GM12878 (cell line): Measurements from ENCODE around the gene DTD1. TPM values are rescaled to one million over a fixed set of nuclear protein-coding genes. Genes with fewer than 3 reads are reported as not detected.

Experiments
- ATAC-seq: fragments of 200-7000 bp; cut with Tn5 transposase; 3 replicates; pipeline ENCODE4 v1.9.1; 2020; ENCODE audit warnings: mild to moderate bottlenecking, moderate library complexity
- BruUV-seq: library from RNA; stranded (reverse); fragments of 400-500 nt; replicated peaks from 2 replicates; lab custom pipeline; 2021; lab: Mats Ljungman, UMichigan
- CTCF ChIA-PET: fragments of 300-600 bp; sonication (Branson Sonifier 250); formaldehyde crosslinking; extraction: SDS; loops from one replicate; lab custom pipeline; 2021; ENCODE audit warnings: inconsistent platforms; lab: Yijun Ruan, JAX
- POLR2A ChIA-PET: fragments of 350-600 bp; formaldehyde crosslinking; extraction: SDS; loops from one replicate; lab custom pipeline; 2021; ENCODE audit warnings: inconsistent platforms; lab: Charles Lee
- RAD21 ChIA-PET: fragments of 300-600 bp; sonication (Branson Sonifier 250); formaldehyde crosslinking; loops from one replicate; lab custom pipeline; 2023; ENCODE audit warnings: antibody characterized with exemption; ENCODE audit not compliant: unreplicated experiment; lab: Charles Lee
- SMC1A ChIA-PET: fragments of 300-600 bp; sonication (Branson Sonifier 250); formaldehyde crosslinking; loops from one replicate; lab custom pipeline; 2023; ENCODE audit not compliant: unreplicated experiment, uncharacterized antibody; lab: Charles Lee
- DNase-seq: peaks from one replicate; pipeline ENCODE4 v3.0.0-alpha.2; 2011; ENCODE audit warnings: low read depth, low spot score
- FAIRE-seq: peaks from 3 replicates; lab custom pipeline; 2011; peaks lifted over from hg19 to GRCh38; lab: Jason Lieb, UNC
- H2AFZ ChIP-seq: 2 replicates; pipeline ENCODE4 v1.6.0; 2011; ENCODE audit warnings: low read depth, low read length, control low read depth; ENCODE audit not compliant: control insufficient read depth
- H3K27ac ChIP-seq: 2 replicates; pipeline ENCODE4 v1.5.1; 2011; ENCODE audit warnings: control low read depth; ENCODE audit not compliant: control insufficient read depth, insufficient read depth
- H3K27me3 ChIP-seq, 2 experiments: replicated peaks in 1 of 2; 2 replicates each; pipeline versions ENCODE4 v1.6.0 to v1.6.1; 2011; ENCODE audit warnings: low read length in 1 of 2; ENCODE audit not compliant: control insufficient read depth in 2 of 2, insufficient read depth in 2 of 2
- H3K36me3 ChIP-seq, 2 experiments: 2 replicates each; pipeline ENCODE4 v1.5.1; 2011; ENCODE audit warnings: low read length in 1 of 2; ENCODE audit not compliant: control insufficient read depth in 2 of 2, insufficient read depth in 2 of 2
- H3K4me1 ChIP-seq: 2 replicates; pipeline ENCODE4 v1.6.1; 2011; ENCODE audit warnings: mild to moderate bottlenecking, low read length, moderate library complexity, mixed read lengths; ENCODE audit not compliant: control insufficient read depth, insufficient read depth
- H3K4me2 ChIP-seq: 2 replicates; pipeline ENCODE4 v1.6.0; 2011; ENCODE audit warnings: control low read depth; ENCODE audit not compliant: control insufficient read depth, insufficient read depth
- H3K4me3 ChIP-seq: fragments of 200-600 bp; sonication (generic); 2 replicates; pipeline ENCODE4 v1.5.1; 2016
- H3K79me2 ChIP-seq: 2 replicates; pipeline ENCODE4 v1.6.0; 2011; ENCODE audit warnings: low read length; ENCODE audit not compliant: control insufficient read depth, insufficient read depth
- H3K9ac ChIP-seq: 2 replicates; pipeline ENCODE4 v1.8.0; 2011; ENCODE audit warnings: low read length, control low read depth, mixed read lengths; ENCODE audit not compliant: control insufficient read depth, insufficient read depth
- H3K9me3 ChIP-seq: replicated peaks from 3 replicates; pipeline ENCODE4 v1.5.1; 2011; ENCODE audit warnings: mild to moderate bottlenecking, low read length; ENCODE audit not compliant: control insufficient read depth, insufficient read depth
- H4K20me1 ChIP-seq: 2 replicates; pipeline ENCODE4 v1.6.0; 2011; ENCODE audit not compliant: control insufficient read depth, insufficient read depth
- ATF7 ChIP-seq: fragments of 450-650 bp; IDR thresholded peaks from 2 replicates; pipeline ENCODE4 v1.6.1; 2016; ENCODE audit warnings: low read depth, mild to moderate bottlenecking
- EED ChIP-seq: sonication (generic); IDR thresholded peaks from 2 replicates; pipeline ENCODE4 v1.6.1; 2016; ENCODE audit warnings: antibody characterized with exemption, low read depth
- FOXM1 ChIP-seq: IDR thresholded peaks from 2 replicates; pipeline ENCODE4 v1.6.1; 2012; ENCODE audit warnings: low read depth, mild to moderate bottlenecking, inconsistent platforms, low read length, moderate library complexity
- IKZF2 ChIP-seq, 2 experiments: fragments of 450-650 bp; IDR thresholded peaks; 2 replicates each; pipeline ENCODE4 v1.6.1; 2017; ENCODE audit warnings: mild to moderate bottlenecking in 2 of 2, moderate library complexity in 2 of 2
- MEF2A ChIP-seq: IDR thresholded peaks from 2 replicates; pipeline ENCODE4 v1.6.1; 2011; ENCODE audit warnings: low read depth, mild to moderate bottlenecking, low read length, moderate library complexity; ENCODE audit not compliant: insufficient read depth
- NFIC ChIP-seq: IDR thresholded peaks from 2 replicates; pipeline ENCODE4 v1.6.1; 2012; ENCODE audit warnings: low read depth, mild to moderate bottlenecking, inconsistent platforms, low read length, moderate library complexity
- PAX5 ChIP-seq: IDR thresholded peaks from 2 replicates; pipeline ENCODE4 v1.6.1; 2011; ENCODE audit warnings: low read depth, low read length, borderline replicate concordance
- RUNX3 ChIP-seq: IDR thresholded peaks from 2 replicates; pipeline ENCODE4 v1.6.1; 2012; ENCODE audit warnings: low read length, inconsistent platforms
- SPI1 ChIP-seq: IDR thresholded peaks from 2 replicates; pipeline ENCODE4 v1.6.1; 2011; ENCODE audit warnings: low read depth, mild to moderate bottlenecking, low read length, moderate library complexity, borderline replicate concordance; ENCODE audit not compliant: insufficient read depth
- STAT3 ChIP-seq: IDR thresholded peaks from 2 replicates; pipeline ENCODE4 v1.6.1; 2011; ENCODE audit warnings: low read depth, low read length, improper control_type of control experiment
- ZNF207 ChIP-seq: fragments of 450-650 bp; IDR thresholded peaks from 2 replicates; pipeline ENCODE4 v1.6.1; 2014; ENCODE audit warnings: antibody characterized with exemption, mild to moderate bottlenecking, borderline replicate concordance
- ZSCAN29 ChIP-seq: fragments of 450-650 bp; IDR thresholded peaks from 2 replicates; pipeline ENCODE4 v1.6.1; 2017; ENCODE audit warnings: mild to moderate bottlenecking, moderate library complexity
- WGBS: methylation state at CpG from one replicate; pipeline ENCODE4 v1.1.6; 2016; ENCODE audit warnings: low lambda C conversion rate; ENCODE audit not compliant: insufficient replicate concordance, insufficient coverage; ENCODE audit errors: missing lambda C conversion rate; 5-methylcytosine and 5-hydroxymethylcytosine counted together
- in situ Hi-C: fragments of 300-500 bp; cut with MboI; formaldehyde crosslinking; loops from 9 replicates; pipeline ENCODE4 v1.14.3; 2018; ENCODE audit warnings: mixed read lengths
- intact Hi-C: fragments of 100-400 bp; cut with micrococcal nuclease; formaldehyde crosslinking; loops from one replicate; pipeline ENCODE4 v1.14.2; 2022; ENCODE audit not compliant: unreplicated experiment
- polyA plus RNA-seq, 11 experiments: library from polyadenylated mRNA; depleted of rRNA in 4 of 11; unstranded in 6 of 11; stranded (reverse) in 5 of 11; fragments of >200 nt; fragmentation: Nextera tagmentation in 4 of 11; fragmentation: Illumina TruSeq in 1 of 11; extraction: Ambion mirVana in 4 of 11; extraction: Trizol in 1 of 11; gene quantifications; 1 replicate in 1 of 11; 2 replicates in 10 of 11; pipeline versions ENCODE4 v1.2.1 to v1.2.3, GENCODE V29; 2011 to 2016; ENCODE audit warnings: inconsistent platforms in 2 of 11, missing spikeins in 2 of 11, low read depth in 1 of 11
- total RNA-seq, 4 experiments: library from RNA; depleted of rRNA in 3 of 4; stranded (reverse); fragments of >200 nt in 3 of 4; fragmentation: Illumina TruSeq in 1 of 4; extraction: Trizol in 1 of 4; gene quantifications; 2 replicates each; pipeline versions ENCODE4 v1.2.1 to v1.2.3, GENCODE V29; 2013 to 2021
- TF ChIP-seq, protein P1 (sequence below): fragments of 450-650 bp; IDR thresholded peaks from 2 replicates; pipeline ENCODE4 v1.6.1; 2017; ENCODE audit warnings: low read depth, mild to moderate bottlenecking, moderate library complexity

The DTD1 gene
- total and polyA plus RNA-seq, 10 of the 15 experiments (the other 5 are each of a cell fraction or from before 2014, with no cell fraction given), result 24.3 to 99.8 (median 63.3) TPM

- CTCF ChIA-PET, result interaction anchor here (0.5 to 2.4 kb wide), 10 partner anchors 9 to 1023 kb away, joined by 3 to 7 read pairs (median 3); no protein-coding TSS in a partner anchor
- intact Hi-C loops, result loop anchor here (5.0 to 10.0 kb wide), 3 partner anchors 154 to 266 kb away; no protein-coding TSS in a partner anchor
- no peak overlapping the region for H3K4me3 ChIP-seq
- H2AFZ ChIP-seq, result no peak overlapping the region
- POLR2A ChIA-PET, result interaction anchor here (0.7 kb wide), 1 partner anchor 14 kb away, joined by 3 read pairs; no protein-coding TSS in a partner anchor
- no peak for TF ChIP-seq PAX5
- no peak for TF ChIP-seq STAT3
- TF ChIP-seq ZSCAN29, result no peak
- H3K36me3 ChIP-seq, result peaks cover 0 to 3% of the 10 kb centered on the region in 2 experiments; a peak in 1 of 4 replicates
- SMC1A ChIA-PET, result interaction anchor here (0.9 to 2.3 kb wide), 8 partner anchors 9 to 155 kb away, joined by 3 to 7 read pairs (median 4); no protein-coding TSS in a partner anchor
- no peaks in the 10 kb centered on the region for H4K20me1 ChIP-seq
- H3K9ac ChIP-seq, result no peak overlapping the region
- no peak for FAIRE-seq
- H3K27me3 ChIP-seq, result no peaks in the 10 kb centered on the region
- H3K79me2 ChIP-seq, result no peaks in the 10 kb centered on the region
- H3K9me3 ChIP-seq, result no peaks in the 10 kb centered on the region
- H3K27ac ChIP-seq, result no peak overlapping the region
- RAD21 ChIA-PET, result interaction anchor here (0.6 to 1.6 kb wide), 4 partner anchors 27 to 436 kb away, joined by 3 to 5 read pairs (median 3); partner anchors contain the start of gene SEC23B
- no peak overlapping the region for H3K4me2 ChIP-seq
- DNase-seq, result no peak
- ATAC-seq, result 0 out of 3 replicates have a peak, but pooled peaks have one; percentile 20
- peaks cover 9% of the 10 kb centered on the region for H3K4me1 ChIP-seq
- WGBS, result 100% methylated on average over 2 of the region's 2 CpGs
- in situ Hi-C loops, result loop anchor here (10.0 to 25.0 kb wide), 2 partner anchors 436 to 549 kb away; no protein-coding TSS in a partner anchor
- BruUV-seq, result no TSS peak
Observed at GRCh38 chr20:18638768-18639167, 50.9 kb downstream of the DTD1 start.

DNA sequence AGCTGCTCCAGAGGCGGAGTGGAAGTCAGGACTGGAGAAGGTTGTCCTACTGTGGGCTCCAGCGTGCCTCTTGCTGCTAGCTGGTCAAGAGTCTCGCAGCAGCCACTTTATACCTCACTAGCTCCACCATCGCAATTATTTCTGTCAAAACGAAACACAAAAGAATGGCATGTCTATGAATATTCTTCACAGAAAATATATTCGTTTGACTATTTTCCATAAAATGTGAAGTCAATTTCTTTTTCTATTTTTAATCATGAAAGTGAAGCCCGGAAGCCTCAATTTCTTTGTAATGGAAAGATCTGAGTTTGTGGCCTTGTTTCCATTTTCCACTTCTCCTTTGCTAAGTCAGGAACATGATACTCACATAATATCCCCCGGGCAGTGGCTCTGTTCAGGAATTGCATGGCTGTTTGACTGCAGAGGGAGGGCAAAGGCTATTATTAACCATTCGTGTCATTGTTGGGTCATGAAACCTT lies 51.7 kb downstream of the DTD1 start:
- intact Hi-C loops, result loop anchor here (5.0 to 10.0 kb wide), 3 partner anchors 153 to 265 kb away; no protein-coding TSS in a partner anchor
- peak in 1 of 2 experiments; percentile 65; a peak in 2 of 4 replicates for TF ChIP-seq IKZF2 (IDR thresholded peaks at IDR 0.05)
- TF ChIP-seq NFIC, result peak; percentile 75
- no peak for TF ChIP-seq ZNF207
- TF ChIP-seq FOXM1, result peak; percentile 47; the same call in 1 of the 2 replicates
- peak; percentile 58; the same call in 1 of the 2 replicates for TF ChIP-seq MEF2A
- TF ChIP-seq ATF7, result peak; percentile 43; the same call in 1 of the 2 replicates
- peak; percentile 79 for TF ChIP-seq EED
- peak; percentile 47 for TF ChIP-seq RUNX3
- TF ChIP-seq, protein P1, sequence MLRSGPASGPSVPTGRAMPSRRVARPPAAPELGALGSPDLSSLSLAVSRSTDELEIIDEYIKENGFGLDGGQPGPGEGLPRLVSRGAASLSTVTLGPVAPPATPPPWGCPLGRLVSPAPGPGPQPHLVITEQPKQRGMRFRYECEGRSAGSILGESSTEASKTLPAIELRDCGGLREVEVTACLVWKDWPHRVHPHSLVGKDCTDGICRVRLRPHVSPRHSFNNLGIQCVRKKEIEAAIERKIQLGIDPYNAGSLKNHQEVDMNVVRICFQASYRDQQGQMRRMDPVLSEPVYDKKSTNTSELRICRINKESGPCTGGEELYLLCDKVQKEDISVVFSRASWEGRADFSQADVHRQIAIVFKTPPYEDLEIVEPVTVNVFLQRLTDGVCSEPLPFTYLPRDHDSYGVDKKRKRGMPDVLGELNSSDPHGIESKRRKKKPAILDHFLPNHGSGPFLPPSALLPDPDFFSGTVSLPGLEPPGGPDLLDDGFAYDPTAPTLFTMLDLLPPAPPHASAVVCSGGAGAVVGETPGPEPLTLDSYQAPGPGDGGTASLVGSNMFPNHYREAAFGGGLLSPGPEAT, result peak; percentile 68; the same call in 1 of the 2 replicates
- peak; percentile 50; the same call in 1 of the 2 replicates for TF ChIP-seq SPI1

More for the DNA sequence above, 51.7 kb downstream of the DTD1 start:
- peak overlapping the region; percentile 6; the same call in 1 of the 2 replicates for H3K27ac ChIP-seq
- no peaks in the 10 kb centered on the region for H3K79me2 ChIP-seq
- ChIA-PET SMC1A (interaction anchor here (0.7 to 2.3 kb wide), 9 partner anchors 8 to 432 kb away, joined by 3 to 7 read pairs (median 3); no protein-coding TSS in a partner anchor), CTCF (interaction anchor here (0.9 to 2.4 kb wide), 7 partner anchors 9 to 566 kb away, joined by 3 to 7 read pairs (median 3); no protein-coding TSS in a partner anchor), POLR2A (interaction anchor here (0.7 kb wide), 1 partner anchor 14 kb away, joined by 3 read pairs; no protein-coding TSS in a partner anchor), RAD21 (interaction anchor here (0.7 to 1.6 kb wide), 4 partner anchors 114 to 1169 kb away, joined by 3 to 5 read pairs (median 4); partner anchors contain the start of gene SEC23B)
- ATAC-seq (peak; percentile 71), DNase-seq (no peak), FAIRE-seq (peak; percentile 35)
- H3K9ac ChIP-seq, result no peak overlapping the region
- H4K20me1 ChIP-seq, result no peaks in the 10 kb centered on the region
- WGBS, result 40% methylated on average over 9 of the region's 9 CpGs
- H2AFZ ChIP-seq, result no peak overlapping the region; the same call in 1 of the 2 replicates
- peak overlapping the region; percentile 80 for H3K4me2 ChIP-seq
- no peaks in the 10 kb centered on the region for H3K27me3 ChIP-seq
- H3K4me3 ChIP-seq, result peak overlapping the region; percentile 59
- in situ Hi-C loops, result loop anchor here (10.0 to 25.0 kb wide), 2 partner anchors 435 to 548 kb away; no protein-coding TSS in a partner anchor
- H3K36me3 ChIP-seq, result peaks cover 0 to 3% of the 10 kb centered on the region in 2 experiments; a peak in 1 of 4 replicates
- peaks cover 9% of the 10 kb centered on the region for H3K4me1 ChIP-seq
- H3K9me3 ChIP-seq, result no peaks in the 10 kb centered on the region
- no TSS peak for BruUV-seq
